ENCODE measurements around the gene SPATA17.

DNA sequence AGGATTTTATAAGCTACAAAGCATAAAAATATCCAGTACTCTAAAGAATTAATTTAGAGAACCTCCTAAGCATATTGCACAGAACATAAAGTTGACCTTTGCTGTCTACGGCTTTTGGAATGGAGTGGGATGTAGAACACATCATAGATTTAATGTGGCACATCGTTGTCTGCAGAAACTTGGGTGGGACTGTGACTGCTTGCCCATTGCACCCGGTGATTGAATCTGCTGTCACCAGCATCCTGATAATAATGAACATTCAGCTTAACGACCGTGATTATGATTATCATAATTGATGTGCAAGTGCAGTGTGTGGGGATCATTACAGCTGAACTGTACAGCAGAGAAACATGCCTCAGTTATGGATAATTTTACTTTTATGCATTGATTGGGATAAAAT is 181.9 kb downstream of the SPATA17 start:
- no peak for TF ChIP-seq SUZ12 (IDR thresholded peaks at IDR 0.05; ENCODE audit: extremely low read depth, insufficient read depth, insufficient read length)
- no peak for TF ChIP-seq YY1 (IDR thresholded peaks at IDR 0.05; ENCODE audit: insufficient read depth, insufficient read length)
- TF ChIP-seq ZNF274 (IDR thresholded peaks at IDR 0.05; ENCODE audit: low read depth, low read length), result no peak

Measured in NT2/D1 (cell line).